Pancreas (tissue), 10 donors: ENCODE data around the gene BTD. TPM values are rescaled to one million over a fixed set of nuclear protein-coding genes. Genes with fewer than 3 reads are reported as not detected.
A peak's percentile ranks its signal among the peaks of the same experiment; 100 is the strongest.

Experiments
- ATAC-seq, 4 donors: fragments of 200-7000 bp; cut with Tn5 transposase; one replicate each; pipeline versions ENCODE4 v1.8.0 to v1.9.1; 2020; ENCODE audit warnings: mild to moderate bottlenecking in 4 of 4, moderate library complexity in 4 of 4
- DNase-seq, 6 donors: peaks; one replicate each; pipeline ENCODE4 v3.0.0-alpha.2; 2020
- FAIRE-seq: peaks from 2 replicates; lab custom pipeline; 2012; peaks lifted over from hg19 to GRCh38; lab: Jason Lieb, UNC
- H3K27ac ChIP-seq, 4 donors: fragments of 200-600 bp; sonication (generic); 1 replicate in 3 of 4; 2 replicates in 1 of 4; pipeline versions ENCODE4 v1.5.0 to v1.8.0; 2020
- H3K27me3 ChIP-seq, 4 donors: fragments of 200-600 bp; one replicate each; pipeline ENCODE4 v1.8.0; 2021
- H3K36me3 ChIP-seq, 3 donors: fragments of 200-600 bp; sonication (generic) in 1 of 3; one replicate each; pipeline versions ENCODE4 v1.5.0 to v1.8.0; 2020 to 2021
- H3K4me1 ChIP-seq, 3 donors: fragments of 200-600 bp; one replicate each; pipeline ENCODE4 v1.8.0; 2021
- H3K4me3 ChIP-seq, 4 donors: fragments of 200-600 bp; sonication (generic) in 2 of 4; one replicate each; pipeline versions ENCODE4 v1.5.0 to v1.8.0; 2020 to 2021
- H3K9me3 ChIP-seq, 4 donors: fragments of 200-600 bp; one replicate each; pipeline ENCODE4 v1.8.0; 2021
- CTCF ChIP-seq, 4 donors: fragments of 200-600 bp; sonication (generic) in 3 of 4; IDR thresholded peaks; one replicate each; pipeline versions ENCODE4 v1.5.0 to v1.8.0; 2021; ENCODE audit warnings: antibody characterized with exemption in 4 of 4
- WGBS, 2 donors: extraction: QIAGEN DNeasy Blood & Tissue Kit; methylation state at CpG; one replicate each; pipeline ENCODE4 v1.1.7; 2013; 5-methylcytosine and 5-hydroxymethylcytosine counted together
- intact Hi-C, 3 donors: fragments of 100-400 bp; cut with DNase I; formaldehyde crosslinking; loops; one replicate each; pipeline versions ENCODE4 v1.11.1 to v1.14.2; 2022
- polyA plus RNA-seq, 2 donors: library from polyadenylated mRNA; stranded (reverse); fragments of 200-250 nt; gene quantifications; one replicate each; pipeline ENCODE4 v1.2.3, GENCODE V29; 2013
- total RNA-seq, 6 donors: library from RNA; stranded (reverse); fragmentation: NEBNext Ultra II Directional in 4 of 6; extraction: Animal tissue kit (Norgen Biotek cat#: 25700) in 4 of 6; gene quantifications; one replicate each; pipeline versions ENCODE4 v1.2.1 to v1.2.4, GENCODE V29; 2021 to 2023
- donor health status: healthy with polysubstance abuse.
- donor health status: DM: no; HTN: no; CAD: no; lungs with moderate emphysema.
- donor health status: DM: no; HTN: no; CAD: no.
- donor health status: control.
- donor health status: control.
- donor health status: Bipolar disorder and iron deficiency.
- donor health status: DM: yes; HTN: yes; CAD: no.
- donor health status: DM: no; HTN: no; CAD: no.
- donor health status: DM: no; HTN: no; CAD: no.
- donor health status: DM: yes; HTN: yes; CAD: no.

Gene BTD
- total and polyA plus RNA-seq, 8 donors = 6.2 to 22.0 (median 15.6) TPM

GRCh38 chr3:15630646-15631350 is 29.3 kb downstream of the BTD start:
- Histone ChIP-seq H3K4me1 (peaks cover 0 to 26% (median 17%) of the 10 kb centered on the region in 3 donors), H3K27ac (peak overlapping the region in 1 of 4 donors; percentile 24), H3K27me3 (no peaks in the 10 kb centered on the region), H3K9me3 (no peaks in the 10 kb centered on the region), H3K36me3 (no peaks in the 10 kb centered on the region), H3K4me3 (peak overlapping the region in 2 of 4 donors; percentile 9 to 13)
- DNase-seq (no peak), FAIRE-seq (no peak), ATAC-seq (peak in 3 of 4 donors; percentile 24 to 29 (median 26))
- intact Hi-C loops = no loop called here
- no peak for TF ChIP-seq CTCF (IDR thresholded peaks at IDR 0.05)
- WGBS, 2 donors = 28 to 30% methylated on average over 8 of the region's 8 CpGs

GRCh38 chr3:15631426-15632211 is 30.1 kb downstream of the BTD start:
- DNase-seq = no peak
- intact Hi-C loops = no loop called here
- no peak for ATAC-seq
- Histone ChIP-seq H3K9me3 (no peaks in the 10 kb centered on the region), H3K27me3 (no peaks in the 10 kb centered on the region), H3K36me3 (no peaks in the 10 kb centered on the region), H3K4me3 (no peak overlapping the region), H3K4me1 (peaks cover 0 to 26% (median 17%) of the 10 kb centered on the region in 3 donors), H3K27ac (no peak overlapping the region)
- TF ChIP-seq CTCF (IDR thresholded peaks at IDR 0.05) = no peak
- 89 to 94% methylated on average over 12 of the region's 12 CpGs for WGBS, 2 donors
- no peak for FAIRE-seq

GRCh38 chr3:15632212-15632580 is 30.7 kb downstream of the BTD start:
- no peaks in the 10 kb centered on the region for H3K36me3 ChIP-seq
- H3K4me3 ChIP-seq = no peak overlapping the region
- 90 to 91% methylated on average over 4 of the region's 4 CpGs for WGBS, 2 donors
- H3K27me3 ChIP-seq = no peaks in the 10 kb centered on the region
- TF ChIP-seq CTCF (IDR thresholded peaks at IDR 0.05) = no peak
- no peak for ATAC-seq
- H3K9me3 ChIP-seq = no peaks in the 10 kb centered on the region
- intact Hi-C loops = no loop called here
- H3K27ac ChIP-seq = no peak overlapping the region
- DNase-seq = no peak
- H3K4me1 ChIP-seq = peaks cover 0 to 26% (median 17%) of the 10 kb centered on the region in 3 donors
- no peak for FAIRE-seq

- Histone ChIP-seq H3K27me3 (no peaks in the 10 kb centered on the region), H3K36me3 (no peaks in the 10 kb centered on the region), H3K9me3 (no peaks in the 10 kb centered on the region), H3K27ac (no peak overlapping the region), H3K4me3 (no peak overlapping the region), H3K4me1 (peaks cover 0 to 26% (median 17%) of the 10 kb centered on the region in 3 donors)
- intact Hi-C loops = no loop called here
- FAIRE-seq = no peak
- WGBS, 2 donors = 65 to 69% methylated on average over 5 of the region's 5 CpGs
- TF ChIP-seq CTCF (IDR thresholded peaks at IDR 0.05) = no peak
- DNase-seq = no peak
- no peak for ATAC-seq
These were observed 31.6 kb downstream of the BTD start for GRCh38 chr3:15633159-15633558.
